Measurements from ENCODE around the gene SAMD11.
"Not testable (repeated sequence)": the region's sequence is repeated elsewhere in the genome, so short reads cannot be mapped to it uniquely, and the experiment has no call there.

Gene SAMD11

DNA sequence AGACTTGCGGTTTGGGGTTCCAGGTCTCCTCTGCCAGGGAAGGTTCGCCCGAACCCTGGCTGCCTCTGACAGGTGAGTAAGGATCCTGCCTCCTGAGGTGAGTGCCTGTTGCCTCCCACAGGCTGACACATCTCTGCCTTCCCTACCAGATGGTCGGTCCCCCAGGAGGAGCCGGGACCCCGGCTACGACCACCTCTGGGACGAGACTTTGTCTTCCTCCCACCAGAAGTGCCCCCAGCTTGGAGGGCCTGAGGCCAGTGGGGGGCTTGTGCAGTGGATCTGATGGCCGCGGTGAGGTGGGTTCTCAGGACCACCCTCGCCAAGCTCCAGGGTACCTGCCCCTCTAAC lies 50.5 kb downstream of the SAMD11 start:
- no peak for DNase-seq

GRCh38 chr1:974687-975328 lies 51.1 kb downstream of the SAMD11 start:
- DNase-seq, result no peak

DNA sequence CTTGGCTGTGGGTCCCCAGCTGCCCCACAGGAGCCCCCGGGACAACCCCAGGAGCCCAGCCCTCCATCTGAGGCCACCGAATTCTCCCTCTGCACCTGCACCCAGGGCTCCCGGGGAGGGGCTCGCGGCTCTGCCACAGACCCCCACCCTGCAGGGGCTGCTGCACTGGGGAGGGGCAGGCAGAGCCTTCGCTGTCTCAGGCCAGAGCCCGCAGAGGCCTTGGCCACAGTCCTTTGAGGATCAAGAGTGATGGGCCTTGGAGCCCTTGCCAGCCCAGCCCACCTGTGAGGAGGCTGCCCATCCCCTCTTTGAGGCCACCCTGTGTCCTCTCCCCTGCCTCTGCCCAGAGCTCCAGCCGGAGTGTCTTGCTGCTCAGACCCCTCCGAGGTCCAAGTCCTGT lies 51.6 kb downstream of the SAMD11 start:
- no peak for DNase-seq

DNA sequence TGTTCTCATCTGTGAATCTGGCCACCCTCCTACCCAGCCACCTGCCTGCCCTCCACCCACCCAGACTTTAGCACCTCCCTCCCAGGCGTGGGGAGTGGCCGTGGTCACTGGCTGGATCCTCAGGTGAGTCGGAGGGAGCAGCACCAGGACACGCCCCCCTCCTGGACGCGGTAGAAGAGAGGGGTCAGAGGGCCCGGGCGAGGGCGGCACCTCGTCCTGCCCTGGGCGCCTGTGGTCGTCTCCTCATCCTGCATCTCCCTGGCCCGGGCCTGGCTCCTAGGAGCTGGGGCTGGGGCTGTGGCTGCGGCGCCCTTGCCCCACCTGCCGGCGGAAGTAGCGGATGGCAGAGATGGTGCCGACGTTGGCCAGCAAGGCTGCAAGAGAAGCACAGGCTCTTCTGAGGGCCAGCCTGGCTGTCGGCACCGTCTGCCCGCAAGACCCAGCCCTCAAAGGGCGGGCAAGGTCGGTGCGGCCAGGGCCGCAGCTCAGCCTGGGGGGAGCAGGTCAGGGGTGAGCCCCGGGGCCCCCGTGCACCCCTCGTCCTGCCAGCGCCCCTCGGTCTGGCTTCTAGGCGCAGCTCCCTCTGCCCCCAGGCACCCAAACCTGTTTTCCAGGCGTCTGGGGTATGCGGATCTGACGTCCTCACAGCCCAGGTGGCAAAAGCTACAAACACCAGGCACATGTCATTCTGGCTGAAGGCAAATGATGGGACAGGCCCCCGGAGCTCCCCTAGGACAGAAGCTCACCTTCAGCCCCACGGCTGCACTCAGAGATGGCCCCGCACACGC lies 52.4 kb downstream of the SAMD11 start:
- peak in 8 of 56 donors; percentile 13 to 59 (median 23) for DNase-seq

GRCh38 chr1:976791-977190 lies 53.1 kb downstream of the SAMD11 start:
- DNase-seq, result not testable (repeated sequence)

GRCh38 chr1:978069-978834 lies 54.5 kb downstream of the SAMD11 start:
- no peak for DNase-seq

DNA sequence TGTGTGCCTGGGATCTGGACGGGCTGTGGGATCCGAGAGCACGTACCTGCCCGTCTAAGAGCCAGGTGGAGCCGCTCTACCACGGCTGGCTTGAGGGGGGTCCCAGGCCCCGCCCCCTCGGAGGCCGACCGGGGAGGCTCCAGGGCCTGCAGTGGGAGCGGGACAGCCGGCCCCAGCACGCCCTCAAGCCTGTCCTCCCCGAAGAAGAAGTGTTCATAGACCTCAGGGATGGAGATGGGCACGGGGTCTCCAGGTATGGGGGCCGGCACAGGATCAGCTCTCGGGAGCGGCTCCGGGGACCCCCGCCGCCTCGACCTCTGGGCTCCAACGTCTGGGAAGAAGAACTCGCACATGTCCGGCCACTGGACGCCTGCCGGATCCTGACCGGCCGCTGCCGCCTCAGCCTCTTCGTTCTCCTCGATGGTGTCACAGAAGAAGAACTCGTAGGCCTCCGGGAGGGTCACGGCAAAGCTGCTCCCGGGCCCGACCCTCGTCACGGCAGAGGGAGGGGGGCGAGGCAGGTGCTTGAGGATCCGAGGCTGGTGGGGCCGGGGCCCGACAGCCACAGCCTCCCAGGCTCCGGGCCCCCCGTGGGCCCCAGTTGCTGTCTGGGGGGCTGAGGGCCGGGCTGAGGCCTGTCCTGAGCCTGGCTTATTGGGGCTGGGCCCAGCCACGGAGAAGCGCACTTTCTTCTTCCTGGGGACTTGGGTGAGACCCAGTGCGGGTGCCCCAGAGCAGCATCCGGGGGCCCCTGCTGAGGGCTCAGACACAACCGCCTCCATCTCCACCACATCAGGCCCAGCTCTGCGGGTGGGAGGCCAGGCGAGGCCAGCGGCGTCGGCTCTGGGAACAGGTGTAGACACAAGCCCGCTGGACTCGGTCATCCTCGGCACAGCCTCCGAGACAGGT lies 55.4 kb downstream of the SAMD11 start:
- DNase-seq, result no peak

DNA sequence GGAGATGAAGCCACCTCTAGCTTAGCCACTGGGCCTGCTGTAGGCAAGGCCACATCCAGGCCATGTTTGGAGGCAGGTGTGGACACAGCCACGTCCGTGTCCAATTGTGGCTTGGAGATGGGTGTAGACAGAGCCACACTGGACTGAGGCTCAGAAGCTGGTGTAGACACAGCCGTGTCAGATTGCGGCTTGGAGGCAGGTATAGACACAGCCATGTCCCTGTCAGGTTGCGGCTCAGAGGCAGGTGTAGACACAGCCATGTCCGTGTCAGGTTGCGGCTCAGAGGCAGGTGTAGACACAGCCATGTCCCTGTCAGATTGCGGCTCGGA lies 56.0 kb downstream of the SAMD11 start:
- no peak for DNase-seq

DNA sequence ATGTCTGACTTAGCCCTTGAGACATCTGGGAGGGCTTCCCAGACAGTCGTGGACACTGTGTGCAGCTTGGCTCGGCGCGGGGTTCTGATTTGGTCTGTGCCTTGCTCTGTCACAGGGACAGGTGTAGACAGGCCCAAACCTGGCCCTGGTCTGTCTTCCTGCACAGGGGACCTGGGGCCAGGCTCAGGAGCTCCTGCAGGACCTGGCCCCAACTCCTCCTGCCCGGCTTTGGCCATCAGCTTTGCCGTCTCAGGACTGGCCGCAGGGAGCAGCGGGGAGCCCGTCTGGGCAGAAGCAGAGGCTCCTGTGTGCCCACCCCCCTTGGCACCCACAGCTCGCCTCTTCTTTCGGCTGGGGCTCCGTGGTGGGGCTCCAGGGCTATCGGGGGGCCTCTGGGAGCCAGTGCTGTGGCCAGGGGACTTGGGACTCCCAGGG lies 56.4 kb downstream of the SAMD11 start:
- no peak for DNase-seq

GRCh38 chr1:980602-981395 lies 57.1 kb downstream of the SAMD11 start:
- DNase-seq, result no peak

DNA sequence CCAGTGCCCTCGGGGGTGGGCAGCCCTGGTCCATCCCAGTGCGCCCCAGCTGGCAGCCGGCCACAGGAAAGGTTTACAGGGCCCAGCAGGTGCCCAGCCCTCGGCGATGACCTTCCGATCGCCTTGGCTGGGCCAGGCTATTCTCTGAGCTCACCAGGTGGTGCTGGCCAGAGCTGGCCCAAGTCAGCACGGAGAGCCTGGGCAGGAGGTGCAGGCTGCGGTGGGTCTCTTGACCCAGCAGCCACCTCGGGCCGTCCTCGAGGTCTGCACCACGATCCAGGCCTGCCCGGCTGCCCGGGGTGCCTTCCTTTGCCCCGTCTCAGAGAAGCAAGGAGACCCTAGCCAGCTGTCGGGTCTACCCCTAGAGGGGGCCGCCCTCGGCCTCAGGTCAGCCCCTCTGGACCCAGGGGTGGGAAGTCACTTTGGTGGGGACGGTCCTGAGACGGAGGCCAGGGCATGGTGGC lies 57.8 kb downstream of the SAMD11 start:
- DNase-seq, result no peak

GRCh38 chr1:981955-982558 lies 58.3 kb downstream of the SAMD11 start, which contains the start of gene PERM1:
PERM1 (minus strand) TSS chr1:982093; CDS start chr1:981029, 1,064 bp downstream.
- no peak for DNase-seq

DNA sequence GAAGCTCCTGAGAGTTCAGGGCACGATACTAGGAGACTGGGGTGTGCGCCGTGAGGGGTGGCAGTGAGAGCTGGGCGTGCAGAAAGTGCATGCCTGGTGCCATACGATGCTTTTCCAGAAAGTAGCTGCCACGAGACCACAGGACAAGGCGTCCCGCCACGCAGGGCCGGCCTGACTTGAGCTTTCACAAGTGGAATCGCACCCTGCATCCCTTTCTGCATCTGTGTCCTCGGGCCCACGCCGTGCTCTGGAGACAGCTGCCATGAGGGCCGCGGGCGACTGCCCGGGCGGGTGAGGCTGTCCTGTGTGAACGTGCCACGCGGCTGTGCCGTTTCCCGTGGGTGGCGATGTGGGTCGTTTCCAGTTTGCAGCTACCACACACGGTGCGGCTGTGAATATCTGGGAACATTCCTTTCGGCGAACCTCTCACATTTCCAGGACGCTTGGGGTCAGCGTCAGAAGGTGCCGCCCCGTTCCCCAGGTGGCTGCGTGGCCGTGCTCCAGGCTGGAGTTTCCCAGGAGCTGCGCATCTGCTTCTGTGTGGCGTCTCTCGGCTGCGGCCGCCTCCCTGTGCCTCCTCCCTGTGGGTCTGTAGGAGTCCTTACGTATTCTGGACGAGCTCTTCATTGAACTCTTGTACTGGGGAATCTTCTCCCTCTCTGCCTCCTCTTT lies 59.2 kb downstream of the SAMD11 start:
- DNase-seq, result no peak

GRCh38 chr1:983798-984475 lies 60.2 kb downstream of the SAMD11 start:
- DNase-seq, result peak in 16 of 56 donors; percentile 11 to 59 (median 30)

GRCh38 chr1:984476-984814 lies 60.7 kb downstream of the SAMD11 start:
- no peak for DNase-seq

GRCh38 chr1:985126-985525 lies 61.4 kb downstream of the SAMD11 start:
- DNase-seq, result no peak

DNA sequence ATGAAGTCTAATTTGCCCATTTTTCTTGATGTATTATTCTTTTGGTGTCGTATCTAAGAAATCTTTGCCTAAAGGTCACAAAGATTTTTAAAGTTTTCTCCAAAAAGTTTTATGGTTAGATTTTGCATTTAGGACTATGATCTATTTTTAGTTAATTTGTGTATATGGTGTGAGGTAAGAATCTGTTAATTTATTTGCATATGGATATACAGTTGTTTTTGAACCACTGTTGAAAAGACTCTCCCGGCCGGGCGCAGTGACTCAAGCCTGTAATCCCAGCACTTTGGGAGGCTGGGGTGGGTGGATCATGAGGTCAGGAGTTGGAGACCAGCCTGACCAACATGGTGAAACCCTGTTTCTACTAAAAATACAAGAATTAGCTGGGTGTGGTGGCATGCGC lies 64.3 kb downstream of the SAMD11 start:
- not testable (repeated sequence) for DNase-seq

DNA sequence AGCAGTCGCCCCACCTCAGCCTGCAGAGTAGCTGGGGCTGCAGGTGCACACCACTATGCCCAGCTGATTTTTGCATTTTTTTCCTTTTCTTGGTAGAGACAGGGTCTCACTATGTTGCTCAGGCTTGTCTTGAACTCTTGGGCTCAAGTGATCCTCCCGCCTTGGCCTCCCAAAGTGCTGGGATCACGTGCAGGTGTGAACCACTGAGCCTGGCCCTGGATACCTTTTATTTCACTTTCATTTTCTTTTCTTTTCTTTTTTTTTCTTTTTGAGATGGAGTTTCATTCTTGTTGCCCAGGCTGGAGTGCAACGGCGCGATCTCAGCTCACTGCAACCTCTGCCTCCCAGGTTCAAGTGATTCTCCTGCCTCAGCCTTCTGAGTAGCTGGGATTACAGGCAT lies 67.6 kb downstream of the SAMD11 start:
- not testable (repeated sequence) for DNase-seq

DNA sequence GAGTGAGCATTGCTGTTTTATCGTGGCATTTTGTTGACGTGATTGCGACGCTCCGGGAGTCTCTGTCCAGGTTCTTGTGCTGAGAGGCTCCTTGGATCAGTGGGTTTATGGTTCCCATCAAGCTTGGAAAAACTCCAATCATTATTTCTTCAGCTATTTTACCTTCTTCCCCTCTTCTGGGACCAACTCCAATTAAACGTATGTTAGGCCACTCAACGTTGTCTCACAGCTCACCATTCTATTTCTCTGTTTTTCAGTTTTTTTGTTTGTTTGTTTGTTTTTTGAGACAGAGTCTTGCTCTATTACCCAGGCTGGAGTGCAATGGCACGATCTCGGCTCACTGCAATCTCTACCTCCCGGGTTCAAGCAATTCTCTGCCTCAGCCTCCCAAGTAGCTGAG lies 68.2 kb downstream of the SAMD11 start:
- no peak for DNase-seq
